Measurements from ENCODE around the gene NFE2L3.

DNA sequence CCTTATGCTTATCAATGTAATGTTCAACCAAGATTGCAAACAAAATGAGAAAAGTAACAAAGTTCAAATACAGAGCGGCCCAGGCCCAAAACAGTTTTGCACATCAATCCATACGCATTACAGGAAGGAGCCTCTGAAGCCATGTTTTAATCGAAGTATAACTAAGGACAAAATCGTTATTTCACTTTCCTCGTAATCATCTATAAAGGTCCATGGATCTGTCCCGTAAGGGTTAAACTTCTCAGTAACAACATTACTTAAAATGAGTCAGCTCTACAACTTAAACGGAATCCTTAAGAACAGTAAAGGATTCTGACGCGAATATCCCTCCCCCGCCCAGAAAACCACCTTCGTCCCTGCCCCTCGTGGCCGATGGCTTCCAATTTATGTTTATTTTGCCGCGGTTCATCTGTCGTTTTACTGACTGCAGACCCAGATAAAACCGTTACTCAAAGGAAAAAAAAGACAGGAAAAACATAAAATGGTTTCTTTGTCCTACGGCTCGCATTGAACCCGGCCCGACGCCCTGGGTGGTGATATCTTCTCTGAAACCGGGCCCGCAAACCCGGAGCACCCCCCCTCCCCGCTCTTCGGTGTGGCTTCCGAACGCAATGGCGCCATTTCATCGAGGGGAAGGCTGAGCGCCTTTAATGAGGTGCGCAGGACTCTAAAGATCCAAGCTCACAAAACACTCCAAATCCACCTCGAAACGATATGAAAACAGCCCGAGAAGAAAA, 47.5 kb downstream of the NFE2L3 start:
- TF ChIP-seq YY1 (IDR thresholded peaks at IDR 0.05; ENCODE audit: low read depth, low read length) (no peak; the same call in 1 of the 2 replicates), CHD2 (IDR thresholded peaks at IDR 0.05; ENCODE audit: low read length) (no peak), RFX5 (IDR thresholded peaks at IDR 0.05; ENCODE audit: borderline replicate concordance, low read depth, low read length) (no peak), SUZ12 (IDR thresholded peaks at IDR 0.05; ENCODE audit: low read length) (no peak)
- TF ChIP-seq, protein P1, sequence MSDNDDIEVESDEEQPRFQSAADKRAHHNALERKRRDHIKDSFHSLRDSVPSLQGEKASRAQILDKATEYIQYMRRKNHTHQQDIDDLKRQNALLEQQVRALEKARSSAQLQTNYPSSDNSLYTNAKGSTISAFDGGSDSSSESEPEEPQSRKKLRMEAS (IDR thresholded peaks at IDR 0.05): no peak
- TF ChIP-seq, protein P2, sequence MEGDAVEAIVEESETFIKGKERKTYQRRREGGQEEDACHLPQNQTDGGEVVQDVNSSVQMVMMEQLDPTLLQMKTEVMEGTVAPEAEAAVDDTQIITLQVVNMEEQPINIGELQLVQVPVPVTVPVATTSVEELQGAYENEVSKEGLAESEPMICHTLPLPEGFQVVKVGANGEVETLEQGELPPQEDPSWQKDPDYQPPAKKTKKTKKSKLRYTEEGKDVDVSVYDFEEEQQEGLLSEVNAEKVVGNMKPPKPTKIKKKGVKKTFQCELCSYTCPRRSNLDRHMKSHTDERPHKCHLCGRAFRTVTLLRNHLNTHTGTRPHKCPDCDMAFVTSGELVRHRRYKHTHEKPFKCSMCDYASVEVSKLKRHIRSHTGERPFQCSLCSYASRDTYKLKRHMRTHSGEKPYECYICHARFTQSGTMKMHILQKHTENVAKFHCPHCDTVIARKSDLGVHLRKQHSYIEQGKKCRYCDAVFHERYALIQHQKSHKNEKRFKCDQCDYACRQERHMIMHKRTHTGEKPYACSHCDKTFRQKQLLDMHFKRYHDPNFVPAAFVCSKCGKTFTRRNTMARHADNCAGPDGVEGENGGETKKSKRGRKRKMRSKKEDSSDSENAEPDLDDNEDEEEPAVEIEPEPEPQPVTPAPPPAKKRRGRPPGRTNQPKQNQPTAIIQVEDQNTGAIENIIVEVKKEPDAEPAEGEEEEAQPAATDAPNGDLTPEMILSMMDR (IDR thresholded peaks at IDR 0.05; ENCODE audit: control extremely low read depth in 1 of 3, insufficient read depth in 1 of 3, low read depth in 1 of 3, low read length in 3 of 3): no peak
